Panc1 (cell line): ENCODE results near the gene INO80. TPM values are rescaled to one million over a fixed set of nuclear protein-coding genes. Genes with fewer than 3 reads are reported as not detected.

Source experiments
- ATAC-seq: fragments of 200-7000 bp; cut with Tn5 transposase; 2 replicates; pipeline ENCODE4 v1.9.1; 2020; ENCODE audit warnings: mild to moderate bottlenecking, moderate library complexity
- BruUV-seq: library from RNA; stranded (reverse); fragments of 400-500 nt; replicated peaks from 2 replicates; lab custom pipeline; 2021; lab: Mats Ljungman, UMichigan
- CTCF ChIA-PET: fragments of 300-600 bp; sonication (Branson Sonifier 250); formaldehyde crosslinking; loops from one replicate; lab custom pipeline; 2022; ENCODE audit warnings: antibody characterized with exemption; lab: Charles Lee
- POLR2A ChIA-PET: fragments of 300-600 bp; sonication (Branson Sonifier 250); formaldehyde crosslinking; loops from one replicate; lab custom pipeline; 2022; ENCODE audit warnings: antibody characterized with exemption; lab: Charles Lee
- DNase-seq: peaks from one replicate; pipeline ENCODE4 v3.0.0-alpha.2; 2010; ENCODE audit warnings: low read depth, low spot score
- H3K27ac ChIP-seq: 2 replicates; pipeline ENCODE4 v1.5.1; 2011; ENCODE audit warnings: mild to moderate bottlenecking, low read length, inconsistent platforms
- H3K27me3 ChIP-seq: fragments of 200-500 bp; sonication (Bioruptor generic); 2 replicates; pipeline ENCODE4 v1.6.0; 2014; ENCODE audit warnings: low read length, inconsistent platforms; ENCODE audit not compliant: control insufficient read depth, insufficient read depth
- H3K36me3 ChIP-seq: fragments of 200-500 bp; sonication (Bioruptor generic); 2 replicates; pipeline ENCODE4 v1.5.1; 2014; ENCODE audit warnings: inconsistent platforms, mild to moderate bottlenecking, low read length, moderate library complexity; ENCODE audit not compliant: control insufficient read depth, insufficient read depth
- H3K4me1 ChIP-seq: 2 replicates; pipeline ENCODE4 v1.5.1; 2011; ENCODE audit warnings: inconsistent platforms, mild to moderate bottlenecking, low read length, moderate library complexity; ENCODE audit not compliant: control insufficient read depth, insufficient read depth
- H3K4me3 ChIP-seq, 2 experiments: 2 replicates each; pipeline ENCODE4 v1.5.1; 2011 to 2012; ENCODE audit warnings: low read depth in 2 of 2, low read length in 2 of 2, mild to moderate bottlenecking in 2 of 2, inconsistent platforms in 1 of 2, moderate library complexity in 1 of 2
- H3K9me3 ChIP-seq: fragments of 200-500 bp; sonication (Bioruptor generic); 2 replicates; pipeline ENCODE4 v1.5.1; 2014; ENCODE audit warnings: low read depth, mild to moderate bottlenecking, inconsistent platforms, low read length, moderate library complexity; ENCODE audit not compliant: control insufficient read depth, insufficient read depth
- CTCF ChIP-seq: fragments of 450-650 bp; IDR thresholded peaks from 2 replicates; pipeline ENCODE4 v1.5.1; 2017; ENCODE audit warnings: mild to moderate bottlenecking
- POLR2AphosphoS5 ChIP-seq: IDR thresholded peaks from 2 replicates; pipeline ENCODE4 v1.6.1; 2012; ENCODE audit warnings: mild to moderate bottlenecking, low read depth, low read length, moderate library complexity
- REST ChIP-seq, 2 experiments: IDR thresholded peaks; 2 replicates each; pipeline ENCODE4 v1.6.1; 2011 to 2012; ENCODE audit warnings: low read depth in 2 of 2, control low read depth in 1 of 2, low read length in 1 of 2, mild to moderate bottlenecking in 1 of 2, moderate library complexity in 1 of 2; ENCODE audit not compliant: insufficient read depth in 1 of 2
- SIN3A ChIP-seq: IDR thresholded peaks from 2 replicates; pipeline ENCODE4 v1.6.1; 2012; ENCODE audit warnings: low read depth, mild to moderate bottlenecking, low read length, moderate library complexity, borderline replicate concordance; ENCODE audit not compliant: insufficient read depth
- TCF7L2 ChIP-seq: IDR thresholded peaks from 2 replicates; pipeline ENCODE4 v1.6.1; 2011; ENCODE audit warnings: mild to moderate bottlenecking, low read depth, low read length, inconsistent platforms
- in situ Hi-C: cut with HindIII; loops from 2 replicates; pipeline ENCODE4 v1.10.0; 2016; ENCODE audit warnings: low sequenced_read_pairs, low pct_unique_long_range_greater_than_20kb
- intact Hi-C: fragments of 100-400 bp; cut with micrococcal nuclease; formaldehyde crosslinking; loops from one replicate; pipeline ENCODE4 v1.10.0; 2022; ENCODE audit not compliant: unreplicated experiment
- total RNA-seq: library from RNA; stranded (reverse); gene quantifications from one replicate; pipeline ENCODE4 v1.2.1, GENCODE V29; 2021; ENCODE audit not compliant: unreplicated experiment

The INO80 gene
- total RNA-seq, 1 experiment from 2014 or later: 26.2 TPM

GRCh38 chr15:40964634-40965033 lies 151.4 kb downstream of the INO80 start:
- POLR2A ChIA-PET: interaction anchor here (0.6 to 0.7 kb wide), 2 partner anchors 12 to 220 kb away, joined by 3 to 7 read pairs; partner anchors contain the start of gene CHAC1
- intact Hi-C loops: no loop called here
- no peak overlapping the region for H3K4me3 ChIP-seq
- in situ Hi-C loops: no loop called here
- no peak overlapping the region for H3K27ac ChIP-seq
- H3K27me3 ChIP-seq: no peaks in the 10 kb centered on the region
- TF ChIP-seq REST (IDR thresholded peaks at IDR 0.05; ENCODE audit: insufficient read depth in 1 of 2, low read depth in 2 of 2, low read length in 1 of 2) (no peak), POLR2AphosphoS5 (no peak), TCF7L2 (no peak), SIN3A (no peak), CTCF (no peak)
- H3K4me1 ChIP-seq: peaks cover 6% of the 10 kb centered on the region; the same call in 1 of the 2 replicates
- CTCF ChIA-PET: interaction anchor here (0.6 kb wide), 1 partner anchor 317 kb away, joined by 4 read pairs; no protein-coding TSS in a partner anchor
- BruUV-seq: no TSS peak
- no peak for DNase-seq
- no peak for ATAC-seq
- H3K36me3 ChIP-seq: no peaks in the 10 kb centered on the region
- H3K9me3 ChIP-seq: no peaks in the 10 kb centered on the region

- intact Hi-C loops: no loop called here
These were observed 152.1 kb downstream of the INO80 start for GRCh38 chr15:40964006-40964405.

More at GRCh38 chr15:40964006-40964405, 152.1 kb downstream of the INO80 start:
- Histone ChIP-seq H3K36me3 (no peaks in the 10 kb centered on the region), H3K4me1 (peaks cover 6% of the 10 kb centered on the region; the same call in 1 of the 2 replicates), H3K9me3 (no peaks in the 10 kb centered on the region), H3K27me3 (no peaks in the 10 kb centered on the region), H3K27ac (no peak overlapping the region), H3K4me3 (no peak overlapping the region)
- DNase-seq: no peak
- in situ Hi-C loops: no loop called here
- no peak for TF ChIP-seq TCF7L2
- TF ChIP-seq SIN3A: no peak
- TF ChIP-seq CTCF: no peak
- TF ChIP-seq REST (IDR thresholded peaks at IDR 0.05; ENCODE audit: insufficient read depth in 1 of 2, low read depth in 2 of 2, low read length in 1 of 2): no peak
- TF ChIP-seq POLR2AphosphoS5: no peak
- POLR2A ChIA-PET: no interaction called here
- BruUV-seq: no TSS peak
- no peak; the same call in 1 of the 2 replicates for ATAC-seq
- CTCF ChIA-PET: interaction anchor here (0.6 kb wide), 1 partner anchor 318 kb away, joined by 4 read pairs; no protein-coding TSS in a partner anchor
